Parathyroid adenoma (tissue), 2 donors: Measurements from ENCODE around the gene PUS7.
A peak's percentile ranks its signal among the peaks of the same experiment; 100 is the strongest.

Source experiments
- H2AFZ ChIP-seq: fragments of 300-600 bp; sonication (generic); one replicate; pipeline ENCODE4 v1.7.0; 2017; ENCODE audit warnings: antibody characterized with exemption, mild to moderate bottlenecking
- H3K27ac ChIP-seq: fragments of 300-600 bp; sonication (generic); one replicate; pipeline ENCODE4 v1.7.0; 2017
- H3K27me3 ChIP-seq: fragments of 300-600 bp; sonication (generic); one replicate; pipeline ENCODE4 v1.7.0; 2017; ENCODE audit warnings: low read length; ENCODE audit not compliant: control insufficient read depth, insufficient read depth
- H3K36me3 ChIP-seq: fragments of 300-600 bp; sonication (generic); one replicate; pipeline ENCODE4 v1.7.0; 2017; ENCODE audit warnings: low read length; ENCODE audit not compliant: control insufficient read depth, insufficient read depth
- H3K4me1 ChIP-seq: fragments of 300-600 bp; sonication (generic); one replicate; pipeline ENCODE4 v1.7.0; 2017; ENCODE audit warnings: control low read depth
- H3K4me2 ChIP-seq: fragments of 300-600 bp; sonication (generic); one replicate; pipeline ENCODE4 v1.7.0; 2017; ENCODE audit warnings: low read length
- H3K4me3 ChIP-seq: fragments of 300-600 bp; sonication (generic); one replicate; pipeline ENCODE4 v1.7.0; 2017; ENCODE audit warnings: low read depth, low read length
- H3K79me2 ChIP-seq: fragments of 300-600 bp; sonication (generic); one replicate; pipeline ENCODE4 v1.7.0; 2017; ENCODE audit warnings: control low read depth
- H3K9ac ChIP-seq: fragments of 300-600 bp; sonication (generic); one replicate; pipeline ENCODE4 v1.7.0; 2017; ENCODE audit warnings: mild to moderate bottlenecking
- H3K9me3 ChIP-seq: fragments of 300-600 bp; sonication (generic); one replicate; pipeline ENCODE4 v1.7.0; 2017; ENCODE audit warnings: low read length; ENCODE audit not compliant: control insufficient read depth
- CTCF ChIP-seq: fragments of 300-600 bp; sonication (generic); IDR thresholded peaks from one replicate; pipeline ENCODE4 v1.7.0; 2017; ENCODE audit warnings: antibody characterized with exemption, mild to moderate bottlenecking
- donor health status: primary hyperparathyroidism.

Gene PUS7

DNA sequence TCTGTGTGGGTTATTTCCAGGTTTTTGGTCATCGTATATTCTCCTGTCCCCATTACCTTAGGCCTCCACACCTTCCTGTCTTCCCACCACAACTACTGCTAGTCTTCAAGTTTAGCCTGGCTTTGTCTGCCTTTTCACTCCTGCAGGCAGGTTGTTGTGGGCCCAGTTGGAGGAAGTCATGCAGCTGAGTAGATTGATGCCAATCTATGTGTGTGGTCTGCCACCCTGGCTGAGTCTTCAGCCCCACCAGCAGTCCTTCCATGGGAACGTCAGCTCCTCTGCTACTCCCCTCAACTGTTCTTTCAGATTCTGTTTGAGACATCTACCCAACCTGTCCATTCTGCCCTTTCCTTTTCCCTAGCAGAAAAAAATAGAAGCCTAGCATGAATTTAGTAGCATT is 16.3 kb upstream of the PUS7 start:
- H3K4me3 ChIP-seq: no peak overlapping the region
- H2AFZ ChIP-seq: no peak overlapping the region
- no peak for TF ChIP-seq CTCF
- H3K79me2 ChIP-seq: peaks cover 2% of the 10 kb centered on the region
- H3K27ac ChIP-seq: no peak overlapping the region
- H3K36me3 ChIP-seq: no peaks in the 10 kb centered on the region
- no peak overlapping the region for H3K4me2 ChIP-seq
- H3K9ac ChIP-seq: no peak overlapping the region
- H3K9me3 ChIP-seq: no peaks in the 10 kb centered on the region
- no peaks in the 10 kb centered on the region for H3K27me3 ChIP-seq
- H3K4me1 ChIP-seq: no peaks in the 10 kb centered on the region

- peak overlapping the region; percentile 85 for H3K4me2 ChIP-seq
Measured at GRCh38 chr7:105532709-105533460, 10.8 kb upstream of the PUS7 start.

DNA sequence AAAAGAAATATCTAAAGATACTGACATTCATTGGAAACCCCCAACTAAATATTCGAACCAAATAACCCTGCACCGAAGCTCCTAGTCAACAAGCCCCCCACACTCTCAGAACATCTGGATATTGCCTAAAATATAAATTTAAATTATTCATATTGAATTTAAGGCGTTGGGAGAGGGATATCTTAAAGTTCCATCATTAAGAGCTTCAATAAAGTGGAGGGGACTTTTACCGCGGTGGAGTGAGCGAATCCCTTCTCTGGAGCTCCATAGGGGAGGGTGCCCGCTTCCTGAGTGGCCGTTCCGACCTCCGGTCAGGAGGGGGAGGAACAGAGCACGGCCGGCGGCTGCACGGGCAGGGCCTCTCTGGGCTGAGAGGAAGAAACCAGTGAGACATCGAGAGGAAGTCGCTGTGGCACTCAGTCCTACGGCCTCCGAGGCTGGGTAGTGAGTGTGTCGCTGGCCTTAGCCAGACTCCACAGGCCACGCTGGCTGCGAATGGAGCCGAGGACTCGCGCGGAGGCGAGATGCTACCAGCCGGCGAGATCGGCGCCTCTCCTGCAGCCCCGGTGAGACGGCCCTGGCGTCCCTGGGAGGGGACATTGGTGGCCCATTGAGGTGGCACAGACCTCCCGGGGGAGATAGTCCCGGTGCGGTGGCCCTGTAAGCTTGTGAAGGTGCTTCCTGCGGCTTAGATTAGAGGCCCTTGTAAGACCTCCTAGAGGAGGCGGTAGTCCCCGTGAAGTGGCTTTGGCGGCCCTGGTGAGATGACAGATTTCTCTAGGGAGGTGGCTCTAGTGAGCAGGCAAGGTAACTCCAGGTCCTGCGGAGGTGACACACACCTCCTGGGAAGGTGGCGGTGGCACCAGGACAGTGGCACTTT is 10.0 kb upstream of the PUS7 start, which contains the start of gene RINT1:
Gene RINT1, plus strand, starts transcription at position 410 of the 880 bp plus-strand sequence. Its CDS starts 115 bp downstream, at position 525.
- peak within 1 kb of the TSS; percentile 53 for H3K9ac ChIP-seq
- peaks cover 6% of the 10 kb centered on the region for H3K4me1 ChIP-seq
- no peaks in the 10 kb centered on the region for H3K27me3 ChIP-seq
- H2AFZ ChIP-seq: peak within 1 kb of the TSS; percentile 84
- H3K9me3 ChIP-seq: no peaks in the 10 kb centered on the region
- H3K27ac ChIP-seq: peak within 1 kb of the TSS; percentile 72
- H3K4me2 ChIP-seq: peak within 1 kb of the TSS; percentile 85
- no peaks in the 10 kb centered on the region for H3K36me3 ChIP-seq
- H3K4me3 ChIP-seq: peak within 1 kb of the TSS; percentile 97
- H3K79me2 ChIP-seq: peaks cover 10% of the 10 kb centered on the region
- peak; percentile 75 for TF ChIP-seq CTCF

More at GRCh38 chr7:105532709-105533460, 10.8 kb upstream of the PUS7 start:
- Histone ChIP-seq H3K4me1 (peaks cover 6% of the 10 kb centered on the region), H3K36me3 (no peaks in the 10 kb centered on the region), H3K79me2 (peaks cover 10% of the 10 kb centered on the region), H3K27ac (peak overlapping the region; percentile 72), H3K9me3 (no peaks in the 10 kb centered on the region), H2AFZ (peak overlapping the region; percentile 84), H3K4me3 (peak overlapping the region; percentile 97), H3K27me3 (no peaks in the 10 kb centered on the region), H3K9ac (peak overlapping the region; percentile 53)
- no peak for TF ChIP-seq CTCF

DNA sequence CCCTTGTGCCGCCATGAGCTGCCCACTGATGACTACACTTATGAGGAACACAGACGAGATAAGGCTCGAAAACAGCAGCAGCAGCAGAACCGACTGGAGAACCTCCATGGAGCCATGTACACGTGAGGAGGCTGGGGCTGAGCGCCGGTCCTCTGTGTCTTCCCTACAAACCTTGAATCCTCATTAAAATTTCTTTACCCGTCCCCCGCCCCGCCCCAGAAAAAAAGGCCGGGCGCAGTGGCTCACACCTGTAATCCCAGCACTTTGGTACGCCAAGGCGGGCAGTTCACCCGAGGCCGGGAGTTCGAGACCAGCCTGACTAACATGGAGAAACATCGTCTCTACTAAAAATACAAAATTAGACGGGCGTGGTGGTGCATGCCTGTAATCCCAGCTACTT is 8.5 kb upstream of the PUS7 start:
- Histone ChIP-seq H3K9ac (no peak overlapping the region), H3K4me3 (no peak overlapping the region)
- no peak for TF ChIP-seq CTCF

More for the DNA sequence above, 8.5 kb upstream of the PUS7 start:
- H3K9me3 ChIP-seq: no peaks in the 10 kb centered on the region
- peaks cover 10% of the 10 kb centered on the region for H3K79me2 ChIP-seq
- no peak overlapping the region for H3K4me2 ChIP-seq
- no peak overlapping the region for H3K27ac ChIP-seq
- no peak overlapping the region for H2AFZ ChIP-seq
- H3K27me3 ChIP-seq: no peaks in the 10 kb centered on the region
- H3K36me3 ChIP-seq: no peaks in the 10 kb centered on the region
- peaks cover 6% of the 10 kb centered on the region for H3K4me1 ChIP-seq
